GM12878 (cell line): ENCODE data around the gene TP73. TPM values are rescaled to one million over a fixed set of nuclear protein-coding genes. Genes with fewer than 3 reads are reported as not detected.

Experiments used
- ATAC-seq: fragments of 200-7000 bp; cut with Tn5 transposase; 3 replicates; pipeline ENCODE4 v1.9.1; 2020; ENCODE audit warnings: mild to moderate bottlenecking, moderate library complexity
- BruUV-seq: library from RNA; stranded (reverse); fragments of 400-500 nt; replicated peaks from 2 replicates; lab custom pipeline; 2021; lab: Mats Ljungman, UMichigan
- CTCF ChIA-PET: fragments of 300-600 bp; sonication (Branson Sonifier 250); formaldehyde crosslinking; extraction: SDS; loops from one replicate; lab custom pipeline; 2021; ENCODE audit warnings: inconsistent platforms; lab: Yijun Ruan, JAX
- POLR2A ChIA-PET: fragments of 350-600 bp; formaldehyde crosslinking; extraction: SDS; loops from one replicate; lab custom pipeline; 2021; ENCODE audit warnings: inconsistent platforms; lab: Charles Lee
- RAD21 ChIA-PET: fragments of 300-600 bp; sonication (Branson Sonifier 250); formaldehyde crosslinking; loops from one replicate; lab custom pipeline; 2023; ENCODE audit warnings: antibody characterized with exemption; ENCODE audit not compliant: unreplicated experiment; lab: Charles Lee
- SMC1A ChIA-PET: fragments of 300-600 bp; sonication (Branson Sonifier 250); formaldehyde crosslinking; loops from one replicate; lab custom pipeline; 2023; ENCODE audit not compliant: unreplicated experiment, uncharacterized antibody; lab: Charles Lee
- DNase-seq: peaks from one replicate; pipeline ENCODE4 v3.0.0-alpha.2; 2011; ENCODE audit warnings: low read depth, low spot score
- FAIRE-seq: peaks from 3 replicates; lab custom pipeline; 2011; peaks lifted over from hg19 to GRCh38; lab: Jason Lieb, UNC
- H2AFZ ChIP-seq: 2 replicates; pipeline ENCODE4 v1.6.0; 2011; ENCODE audit warnings: low read depth, low read length, control low read depth; ENCODE audit not compliant: control insufficient read depth
- H3K27ac ChIP-seq: 2 replicates; pipeline ENCODE4 v1.5.1; 2011; ENCODE audit warnings: control low read depth; ENCODE audit not compliant: control insufficient read depth, insufficient read depth
- H3K27me3 ChIP-seq, 2 experiments: replicated peaks in 1 of 2; 2 replicates each; pipeline versions ENCODE4 v1.6.0 to v1.6.1; 2011; ENCODE audit warnings: low read length in 1 of 2; ENCODE audit not compliant: control insufficient read depth in 2 of 2, insufficient read depth in 2 of 2
- H3K36me3 ChIP-seq, 2 experiments: 2 replicates each; pipeline ENCODE4 v1.5.1; 2011; ENCODE audit warnings: low read length in 1 of 2; ENCODE audit not compliant: control insufficient read depth in 2 of 2, insufficient read depth in 2 of 2
- H3K4me1 ChIP-seq: 2 replicates; pipeline ENCODE4 v1.6.1; 2011; ENCODE audit warnings: mild to moderate bottlenecking, low read length, moderate library complexity, mixed read lengths; ENCODE audit not compliant: control insufficient read depth, insufficient read depth
- H3K4me2 ChIP-seq: 2 replicates; pipeline ENCODE4 v1.6.0; 2011; ENCODE audit warnings: control low read depth; ENCODE audit not compliant: control insufficient read depth, insufficient read depth
- H3K4me3 ChIP-seq: fragments of 200-600 bp; sonication (generic); 2 replicates; pipeline ENCODE4 v1.5.1; 2016
- H3K79me2 ChIP-seq: 2 replicates; pipeline ENCODE4 v1.6.0; 2011; ENCODE audit warnings: low read length; ENCODE audit not compliant: control insufficient read depth, insufficient read depth
- H3K9ac ChIP-seq: 2 replicates; pipeline ENCODE4 v1.8.0; 2011; ENCODE audit warnings: low read length, control low read depth, mixed read lengths; ENCODE audit not compliant: control insufficient read depth, insufficient read depth
- H3K9me3 ChIP-seq: replicated peaks from 3 replicates; pipeline ENCODE4 v1.5.1; 2011; ENCODE audit warnings: mild to moderate bottlenecking, low read length; ENCODE audit not compliant: control insufficient read depth, insufficient read depth
- H4K20me1 ChIP-seq: 2 replicates; pipeline ENCODE4 v1.6.0; 2011; ENCODE audit not compliant: control insufficient read depth, insufficient read depth
- BCL3 ChIP-seq: IDR thresholded peaks from 2 replicates; pipeline ENCODE4 v1.6.1; 2011; ENCODE audit warnings: borderline replicate concordance, low read depth, mild to moderate bottlenecking, moderate library complexity, low read length; ENCODE audit not compliant: insufficient read depth, poor library complexity, severe bottlenecking
- CHD1 ChIP-seq: IDR thresholded peaks from 2 replicates; pipeline ENCODE4 v1.6.1; 2012; ENCODE audit warnings: low read depth, low read length, improper control_type of control experiment
- CTCF ChIP-seq, 3 experiments: IDR thresholded peaks in 2 of 3; conservative IDR thresholded peaks in 1 of 3; 2 replicates each; pipeline ENCODE4 v1.5.1; 2011; ENCODE audit warnings: low read depth in 3 of 3, low read length in 3 of 3, mild to moderate bottlenecking in 3 of 3, control low read depth in 2 of 3, moderate library complexity in 2 of 3, inconsistent platforms in 1 of 3, mixed read lengths in 1 of 3; ENCODE audit not compliant: control insufficient read depth in 2 of 3, insufficient read depth in 1 of 3; ENCODE audit errors: extremely low read depth in 1 of 3
- HDAC6 ChIP-seq: fragments of 200-600 bp; sonication (generic); IDR thresholded peaks from one replicate; pipeline ENCODE4 v1.8.0; 2017; ENCODE audit warnings: antibody characterized with exemption; ENCODE audit not compliant: unreplicated experiment
- NFXL1 ChIP-seq: fragments of 450-650 bp; IDR thresholded peaks from 2 replicates; pipeline ENCODE4 v1.6.1; 2017; ENCODE audit warnings: antibody characterized with exemption, mild to moderate bottlenecking, borderline replicate concordance
- POLR2A ChIP-seq: IDR thresholded peaks from 2 replicates; pipeline ENCODE4 v1.6.1; 2011; ENCODE audit warnings: low read depth, mild to moderate bottlenecking, low read length
- SIX5 ChIP-seq: IDR thresholded peaks from 2 replicates; pipeline ENCODE4 v1.6.1; 2011; ENCODE audit warnings: mild to moderate bottlenecking, low read depth, low read length, moderate library complexity; ENCODE audit not compliant: severe bottlenecking
- STAT1 ChIP-seq: fragments of 450-650 bp; conservative IDR thresholded peaks from 2 replicates; pipeline ENCODE4 v1.6.1; 2014; ENCODE audit warnings: antibody characterized with exemption, mild to moderate bottlenecking
- STAT3 ChIP-seq: IDR thresholded peaks from 2 replicates; pipeline ENCODE4 v1.6.1; 2011; ENCODE audit warnings: low read depth, low read length, improper control_type of control experiment
- USF1 ChIP-seq: IDR thresholded peaks from 2 replicates; pipeline ENCODE4 v1.6.1; 2011; ENCODE audit warnings: borderline replicate concordance, low read depth, mild to moderate bottlenecking, moderate library complexity, mixed read lengths, low read length; ENCODE audit not compliant: insufficient read depth; ENCODE audit errors: extremely low read length
- ZBTB33 ChIP-seq: fragments of 450-650 bp; IDR thresholded peaks from 2 replicates; pipeline ENCODE4 v1.6.1; 2017; ENCODE audit warnings: mild to moderate bottlenecking
- ZBTB4 ChIP-seq: fragments of 450-650 bp; formaldehyde crosslinking; IDR thresholded peaks from 2 replicates; pipeline ENCODE4 v1.4.0; 2022; ENCODE audit warnings: mild to moderate bottlenecking, moderate library complexity
- WGBS: methylation state at CpG from one replicate; pipeline ENCODE4 v1.1.6; 2016; ENCODE audit warnings: low lambda C conversion rate; ENCODE audit not compliant: insufficient replicate concordance, insufficient coverage; ENCODE audit errors: missing lambda C conversion rate; 5-methylcytosine and 5-hydroxymethylcytosine counted together
- in situ Hi-C: fragments of 300-500 bp; cut with MboI; formaldehyde crosslinking; loops from 9 replicates; pipeline ENCODE4 v1.14.3; 2018; ENCODE audit warnings: mixed read lengths
- intact Hi-C: fragments of 100-400 bp; cut with micrococcal nuclease; formaldehyde crosslinking; loops from one replicate; pipeline ENCODE4 v1.14.2; 2022; ENCODE audit not compliant: unreplicated experiment
- polyA plus RNA-seq, 11 experiments: library from polyadenylated mRNA; depleted of rRNA in 4 of 11; unstranded in 6 of 11; stranded (reverse) in 5 of 11; fragments of >200 nt; fragmentation: Nextera tagmentation in 4 of 11; fragmentation: Illumina TruSeq in 1 of 11; extraction: Ambion mirVana in 4 of 11; extraction: Trizol in 1 of 11; gene quantifications; 1 replicate in 1 of 11; 2 replicates in 10 of 11; pipeline versions ENCODE4 v1.2.1 to v1.2.3, GENCODE V29; 2011 to 2016; ENCODE audit warnings: inconsistent platforms in 2 of 11, missing spikeins in 2 of 11, low read depth in 1 of 11
- total RNA-seq, 4 experiments: library from RNA; depleted of rRNA in 3 of 4; stranded (reverse); fragments of >200 nt in 3 of 4; fragmentation: Illumina TruSeq in 1 of 4; extraction: Trizol in 1 of 4; gene quantifications; 2 replicates each; pipeline versions ENCODE4 v1.2.1 to v1.2.3, GENCODE V29; 2013 to 2021

TP73 gene
- total and polyA plus RNA-seq, 10 of the 15 experiments (the other 5 are each of a cell fraction or from before 2014, with no cell fraction given): 0.08 to 54.2 (median 14.9) TPM

GRCh38 chr1:3657578-3658230 is 5.4 kb downstream of the TP73 start:
- 92% methylated on average over 26 of the region's 26 CpGs for WGBS
- Histone ChIP-seq H3K4me1 (peaks cover 52% of the 10 kb centered on the region), H3K79me2 (peaks cover 93% of the 10 kb centered on the region), H4K20me1 (no peaks in the 10 kb centered on the region), H3K4me2 (peak overlapping the region; percentile 76), H3K9me3 (no peaks in the 10 kb centered on the region), H3K36me3 (peaks cover 0 to 2% of the 10 kb centered on the region in 2 experiments; a peak in 2 of 4 replicates), H3K27ac (peak overlapping the region; percentile 93), H3K9ac (peak overlapping the region; percentile 58), H3K27me3 (no peaks in the 10 kb centered on the region), H3K4me3 (peak overlapping the region; percentile 58), H2AFZ (no peak overlapping the region)
- FAIRE-seq (no peak), ATAC-seq (no peak), DNase-seq (no peak)
- POLR2A ChIA-PET: interaction anchor here (0.5 to 11.3 kb wide), 3 partner anchors 9 to 109 kb away, joined by 3 to 184 read pairs (median 3); no protein-coding TSS in a partner anchor
- in situ Hi-C loops: no loop called here
- CTCF ChIA-PET: interaction anchor here (1.0 kb wide), 1 partner anchor 9 kb away, joined by 3 read pairs; no protein-coding TSS in a partner anchor
- intact Hi-C loops: no loop called here
- SMC1A ChIA-PET: interaction anchor here (1.0 to 1.5 kb wide), 2 partner anchors 8 to 16 kb away, joined by 3 to 5 read pairs; partner anchors contain the start of gene WRAP73
- BruUV-seq: no TSS peak
- RAD21 ChIA-PET: interaction anchor here (1.0 to 3.2 kb wide), 2 partner anchors 14 to 38 kb away, joined by 3 to 42 read pairs; no protein-coding TSS in a partner anchor
- TF ChIP-seq NFXL1 (no peak), BCL3 (no peak), ZBTB33 (no peak), SIX5 (no peak), STAT1 (no peak), STAT3 (no peak), USF1 (no peak), HDAC6 (no peak), CTCF (IDR thresholded peaks at IDR 0.05 in 2 of 3, conservative IDR thresholded peaks at IDR 0.05 in 1 of 3; ENCODE audit: control insufficient read depth in 2 of 3, extremely low read depth in 1 of 3, insufficient read depth in 1 of 3, low read depth in 3 of 3, low read length in 3 of 3) (no peak), ZBTB4 (CRISPR knock-in tag) (no peak), CHD1 (no peak), POLR2A (no peak)
